HG02885 (cell line): ENCODE data around the gene TSPAN1.

ENCODE experiments used
- ATAC-seq: cut with Tn5 transposase; IDR thresholded peaks from one replicate; pipeline ENCODE4 v1.9.1; 2021; ENCODE audit warnings: mild to moderate bottlenecking; ENCODE audit not compliant: unreplicated experiment, poor library complexity

The TSPAN1 gene, protein sequence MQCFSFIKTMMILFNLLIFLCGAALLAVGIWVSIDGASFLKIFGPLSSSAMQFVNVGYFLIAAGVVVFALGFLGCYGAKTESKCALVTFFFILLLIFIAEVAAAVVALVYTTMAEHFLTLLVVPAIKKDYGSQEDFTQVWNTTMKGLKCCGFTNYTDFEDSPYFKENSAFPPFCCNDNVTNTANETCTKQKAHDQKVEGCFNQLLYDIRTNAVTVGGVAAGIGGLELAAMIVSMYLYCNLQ

DNA sequence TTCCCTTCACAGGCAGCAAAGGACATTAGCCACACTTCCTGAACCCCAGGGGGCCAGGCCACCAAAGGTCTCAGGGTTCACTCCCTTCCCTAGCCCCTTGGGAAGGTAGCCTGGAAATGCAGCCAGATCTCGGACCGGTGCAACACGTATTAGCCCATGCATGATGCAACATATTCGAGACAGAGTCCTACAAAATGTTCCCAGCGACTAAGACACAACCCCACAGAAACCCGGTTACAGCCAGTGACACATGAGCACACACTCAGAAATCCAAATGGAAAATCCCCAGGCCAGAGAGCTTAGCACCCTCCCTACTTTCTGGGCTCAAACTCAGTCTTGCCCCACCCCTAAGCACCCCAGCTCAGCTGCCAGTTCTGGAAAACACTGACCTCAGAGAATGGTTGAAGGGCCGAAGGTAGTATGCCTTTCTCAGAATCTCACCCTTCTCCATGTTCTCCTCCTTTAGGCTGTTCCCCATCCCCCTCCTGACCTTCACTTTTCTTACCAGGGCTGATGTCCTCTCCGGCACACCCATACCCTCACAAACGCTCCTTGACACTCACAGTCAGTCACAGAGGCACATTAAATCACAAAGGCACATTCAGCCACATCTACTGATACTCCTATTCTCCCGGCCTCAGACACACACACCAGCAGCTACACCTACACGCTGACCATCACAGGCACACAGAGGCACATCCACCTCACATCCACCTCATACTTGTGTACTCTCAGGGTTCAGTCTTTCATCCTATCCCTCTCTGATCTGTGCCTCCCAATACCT is at the start of gene TSPAN1:
Gene TSPAN1 (plus strand): TSS at position 640 of the 784 bp plus-strand sequence. CDS start 6,021 bp downstream, outside the sequence.
- no peak for ATAC-seq

DNA sequence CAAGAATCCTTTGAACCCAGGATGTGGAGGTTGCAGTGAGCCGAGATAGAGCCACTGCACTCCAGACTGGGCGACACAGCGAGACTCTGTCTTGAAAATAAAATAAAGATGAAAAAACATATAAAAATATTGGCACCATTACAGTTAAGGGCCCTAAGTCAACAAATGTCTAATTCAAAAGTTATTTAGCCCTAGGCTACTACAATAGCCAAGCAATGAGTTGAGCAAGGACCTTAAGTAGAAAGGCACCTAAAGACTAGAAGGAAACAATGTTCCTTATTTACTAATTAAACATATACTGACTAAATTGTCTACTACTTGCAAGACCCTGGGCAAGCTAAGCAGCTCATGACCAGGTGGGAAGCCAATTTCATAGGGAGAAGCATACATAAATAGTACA is 46.5 kb upstream of the TSPAN1 start:
- ATAC-seq = no peak

DNA sequence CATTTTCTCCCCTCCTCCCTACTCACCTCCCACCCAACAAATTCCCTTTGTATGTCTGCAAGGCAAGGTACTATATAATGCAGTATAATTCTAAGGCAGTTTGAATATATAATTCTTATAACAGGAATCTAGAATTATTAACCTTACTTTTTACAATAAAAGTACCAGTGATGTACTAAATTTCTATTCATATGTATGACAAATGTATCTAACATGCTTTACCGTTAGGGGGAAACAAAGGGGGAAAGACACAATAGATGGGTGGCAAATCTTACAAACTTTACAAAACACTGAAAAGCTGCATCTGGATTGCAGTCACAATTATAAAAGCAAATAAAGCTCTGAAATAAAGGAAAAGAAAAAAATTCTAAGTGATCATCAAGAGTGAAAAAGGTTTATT is 44.8 kb upstream of the TSPAN1 start:
- ATAC-seq = no peak

DNA sequence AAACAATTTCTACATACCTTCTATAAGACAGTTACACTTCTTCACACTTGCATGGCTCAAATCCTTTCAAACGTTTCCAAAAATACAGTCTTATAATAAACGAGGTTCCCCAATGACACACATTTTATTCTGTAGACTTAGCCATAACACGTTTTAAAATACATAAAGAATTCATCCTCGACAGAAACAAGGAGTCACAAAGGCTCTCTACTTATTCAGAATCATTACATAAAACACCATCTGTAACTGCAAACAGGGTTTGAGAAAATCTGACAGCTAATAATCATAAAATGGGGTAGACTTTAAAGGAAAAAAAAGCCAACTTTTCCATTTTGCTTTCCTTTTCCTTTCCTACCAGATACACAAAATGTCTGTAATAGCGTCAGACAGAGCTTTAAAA is 44.3 kb upstream of the TSPAN1 start:
- ATAC-seq = no peak

DNA sequence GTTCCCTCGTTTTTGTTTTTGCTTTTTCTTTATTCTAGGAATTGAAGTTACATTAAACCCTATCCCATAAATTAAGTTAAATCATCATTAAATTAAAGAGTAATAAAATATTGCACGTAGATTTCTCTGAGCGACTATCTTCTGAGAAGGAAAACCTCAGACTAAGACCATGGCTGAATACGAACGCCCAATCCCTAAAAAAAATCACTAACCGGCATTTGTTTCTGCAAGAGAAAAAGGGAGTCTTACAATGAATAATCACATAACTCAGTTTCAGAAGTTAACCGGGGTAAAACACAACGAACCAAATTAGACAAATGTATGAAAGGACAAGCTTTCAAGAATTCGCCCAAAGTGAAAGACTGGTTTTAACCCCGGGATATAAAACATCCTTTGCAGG is 43.8 kb upstream of the TSPAN1 start:
- no peak for ATAC-seq

DNA sequence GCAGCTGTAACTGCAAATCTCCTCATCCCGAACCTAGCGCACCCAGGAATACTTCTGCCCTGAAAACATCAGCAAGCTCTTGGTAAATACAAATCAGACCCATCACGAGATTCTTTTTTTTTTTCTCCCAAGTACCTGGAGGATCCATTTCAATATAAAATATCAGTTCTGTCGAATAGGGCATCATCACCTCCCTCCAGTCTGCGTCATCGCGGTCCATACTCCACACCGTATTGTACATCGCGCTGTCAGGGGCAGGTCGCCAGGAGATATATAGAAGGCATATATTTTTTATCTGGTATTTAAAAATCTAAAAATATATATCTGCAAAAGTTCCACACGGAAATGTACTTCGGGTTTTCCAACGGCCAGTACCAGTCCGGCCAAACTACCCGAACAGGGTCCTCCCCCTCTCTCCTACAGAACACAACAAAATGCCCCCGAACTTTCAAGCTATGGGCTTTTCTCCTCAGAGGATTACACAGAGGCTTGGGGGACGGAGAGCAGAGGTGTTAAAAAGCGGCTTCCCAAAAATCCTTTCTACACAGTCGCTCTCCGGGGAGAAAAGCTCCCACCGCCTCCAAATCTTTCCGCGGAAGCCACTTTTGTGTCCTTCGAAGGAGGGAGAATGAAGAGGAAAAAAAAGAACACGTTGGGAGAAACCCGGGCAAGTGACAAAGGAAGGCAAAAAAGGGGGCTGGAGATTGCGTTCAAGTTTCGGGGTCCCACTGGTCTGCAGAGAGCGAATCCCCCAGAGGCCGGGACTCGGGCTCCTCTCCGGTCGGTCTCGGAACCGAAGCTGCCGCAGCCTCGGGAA is 43.0 kb upstream of the TSPAN1 start:
- ATAC-seq = no peak

DNA sequence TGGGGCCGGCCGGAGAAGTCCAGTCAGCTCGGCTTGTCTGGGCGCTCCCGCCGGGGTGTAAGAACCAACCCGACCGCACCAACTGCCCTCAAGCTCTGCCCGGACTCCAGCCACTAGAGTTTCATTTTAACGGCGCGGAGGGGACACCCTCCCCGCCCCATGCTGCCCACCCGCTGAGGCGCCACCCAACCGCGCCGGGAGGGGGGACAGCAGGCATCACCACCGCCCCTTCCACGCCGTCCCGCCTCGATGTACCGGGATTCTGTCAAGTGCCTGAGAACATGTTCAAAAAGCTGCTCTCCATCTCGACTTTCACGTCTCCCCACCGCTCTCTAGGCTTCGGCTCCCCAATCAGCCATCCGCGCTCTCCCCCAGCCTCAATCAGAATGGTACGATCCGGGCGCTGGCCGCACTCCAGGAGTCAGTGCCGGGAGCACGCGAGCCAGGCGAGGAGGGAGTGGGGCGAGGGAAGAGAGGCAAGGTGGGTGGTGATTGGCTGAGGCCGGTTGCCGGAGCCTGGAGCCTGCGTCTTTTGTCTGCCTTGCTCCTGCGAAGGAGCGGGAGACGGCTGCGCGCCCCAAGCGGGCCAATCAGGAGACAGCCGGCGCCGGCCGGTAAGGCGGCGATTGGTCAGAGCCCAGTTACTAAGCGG is 42.2 kb upstream of the TSPAN1 start, which contains the start of gene PIK3R3:
Gene PIK3R3 (minus strand): TSS at position 101 of the 652 bp plus-strand sequence. CDS start 677 bp downstream, outside the sequence.
- ATAC-seq = peak; percentile 88

DNA sequence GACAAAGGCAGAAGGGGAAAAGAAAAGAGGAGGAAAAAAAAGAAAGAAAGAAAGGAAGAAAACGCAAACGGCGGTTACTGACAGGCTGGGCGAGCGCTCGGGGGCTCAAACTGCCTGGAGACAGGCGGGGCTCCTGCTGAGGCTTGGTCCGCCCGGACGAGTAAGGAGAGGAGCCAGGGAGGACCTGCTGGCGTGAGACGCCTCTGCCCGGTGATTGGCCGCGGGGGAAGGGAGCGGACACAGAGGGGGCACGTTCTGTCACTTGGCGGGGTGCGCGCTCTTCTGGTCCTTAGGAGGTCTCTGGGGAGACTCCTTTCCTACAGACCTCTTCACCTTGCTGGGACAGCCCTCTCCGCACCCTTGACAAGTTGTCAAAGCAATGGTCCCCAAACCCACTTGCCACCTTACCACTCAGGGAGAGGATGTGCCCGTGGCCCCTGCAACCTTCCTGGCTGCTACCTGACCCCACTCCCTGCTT is 41.7 kb upstream of the TSPAN1 start:
- ATAC-seq = peak; percentile 54

DNA sequence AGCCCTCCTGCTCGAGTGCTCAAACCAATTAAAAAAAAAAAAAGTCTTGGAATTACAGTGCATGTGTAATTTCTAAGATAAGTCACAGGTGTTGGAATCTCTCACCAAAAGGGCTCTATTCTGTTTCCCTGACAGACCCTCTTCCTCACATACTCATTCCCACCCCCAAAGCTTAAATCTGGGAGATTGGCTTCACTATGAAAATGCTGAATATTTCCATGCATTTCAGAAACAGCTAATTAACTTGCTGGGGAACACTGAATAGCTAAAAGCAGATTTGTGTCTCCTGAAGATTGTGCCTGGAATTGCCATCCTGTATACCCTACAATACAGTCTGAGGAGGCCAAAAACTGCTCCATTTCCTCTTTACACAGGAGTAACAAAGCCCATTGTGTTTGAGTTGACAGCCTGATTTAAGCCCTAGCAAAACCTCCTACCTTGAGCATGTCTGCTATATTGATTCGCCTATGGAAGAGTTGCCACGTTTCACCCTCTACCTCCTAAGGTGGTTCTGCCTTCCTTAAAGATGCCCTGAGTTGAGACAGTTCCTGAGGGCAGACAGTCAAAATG is 41.0 kb upstream of the TSPAN1 start:
- no peak for ATAC-seq

DNA sequence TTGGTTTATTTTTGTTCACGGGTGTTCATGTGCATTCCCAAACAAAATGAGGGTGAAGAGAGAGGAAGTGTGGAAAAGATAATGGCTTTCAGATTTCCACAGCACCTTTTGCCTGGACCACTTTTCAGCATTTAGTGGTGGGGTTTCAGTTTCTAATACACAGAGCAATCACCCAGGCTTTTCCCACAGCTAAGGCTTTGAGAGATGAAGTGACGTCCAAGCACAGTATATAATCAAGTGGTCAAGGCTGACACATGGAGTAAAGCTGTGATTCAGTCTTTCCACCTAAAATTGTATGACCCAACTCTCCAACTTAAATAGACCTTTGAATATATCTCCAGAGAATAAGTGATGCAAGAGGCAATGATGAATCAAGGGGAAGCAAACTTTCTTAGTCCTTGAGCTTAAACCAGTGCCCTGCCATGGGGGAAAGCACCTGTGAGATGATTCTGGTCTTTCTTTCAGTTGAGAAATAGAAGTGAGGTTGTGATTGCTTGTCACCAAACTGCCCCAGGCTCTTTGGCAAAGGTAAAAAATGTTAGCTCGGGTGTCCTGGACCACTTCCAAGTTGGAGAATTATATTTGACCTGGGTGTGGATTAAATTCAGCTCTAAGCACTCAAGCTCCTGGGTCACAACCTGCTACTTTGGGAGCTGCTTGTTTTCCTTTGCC is 40.1 kb upstream of the TSPAN1 start:
- ATAC-seq = no peak

DNA sequence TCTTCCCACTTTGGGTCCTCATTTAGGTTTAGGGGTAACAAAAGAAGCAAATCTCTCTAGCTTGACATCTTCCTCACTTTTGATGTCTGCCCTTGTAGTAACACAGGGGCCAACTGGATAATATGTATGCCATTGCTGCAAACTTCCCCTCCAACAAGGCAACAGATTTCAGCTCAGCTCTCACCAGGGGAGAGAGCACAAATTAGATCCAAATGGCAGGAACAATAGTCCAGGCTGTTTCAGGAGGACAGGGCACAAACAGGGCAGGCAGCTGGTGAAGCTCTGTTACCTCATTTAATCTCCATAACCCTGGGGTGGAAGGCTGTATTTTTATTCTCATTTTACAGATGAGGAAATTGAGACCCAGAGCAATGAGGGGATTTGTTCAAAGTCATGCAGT is 38.2 kb upstream of the TSPAN1 start:
- no peak for ATAC-seq

DNA sequence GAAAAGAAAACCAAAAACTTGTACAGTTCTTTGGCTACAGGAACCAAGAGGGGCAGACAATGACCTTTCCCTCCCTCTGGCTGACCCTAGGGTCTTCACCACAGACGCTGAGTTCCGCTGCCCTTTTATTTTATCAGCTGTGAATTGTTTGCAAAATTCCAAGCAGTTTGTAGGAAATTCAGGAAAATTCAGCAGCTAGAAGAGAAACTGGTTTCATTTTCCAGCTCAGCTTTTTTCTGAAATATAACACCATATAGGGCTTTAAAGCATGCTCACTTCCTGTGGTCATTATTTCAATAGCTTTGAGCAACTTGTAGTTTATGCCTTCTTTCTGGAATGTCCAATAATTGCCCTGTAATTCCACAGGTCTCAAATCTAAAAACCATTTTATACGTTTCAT is 37.0 kb upstream of the TSPAN1 start:
- ATAC-seq = no peak

DNA sequence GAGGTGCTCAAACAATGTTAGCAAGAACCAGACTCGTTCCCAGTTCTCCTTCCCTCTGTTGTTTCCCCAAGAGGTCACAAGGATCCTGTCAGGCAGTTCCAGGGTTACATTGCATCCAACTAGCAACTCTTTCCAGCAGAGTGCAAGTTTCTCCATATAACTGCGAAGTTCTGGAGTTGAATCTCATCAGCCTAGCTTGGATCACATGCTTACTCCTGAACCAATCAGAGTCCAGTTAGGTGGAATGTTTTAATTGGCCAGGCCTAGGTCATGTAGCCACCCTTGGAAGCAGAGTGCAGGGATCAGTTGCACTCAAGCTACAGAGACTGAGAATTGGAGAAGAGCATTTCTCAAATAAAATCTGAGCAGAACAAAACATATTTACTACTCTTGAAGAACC is 26.6 kb upstream of the TSPAN1 start:
- no peak for ATAC-seq

DNA sequence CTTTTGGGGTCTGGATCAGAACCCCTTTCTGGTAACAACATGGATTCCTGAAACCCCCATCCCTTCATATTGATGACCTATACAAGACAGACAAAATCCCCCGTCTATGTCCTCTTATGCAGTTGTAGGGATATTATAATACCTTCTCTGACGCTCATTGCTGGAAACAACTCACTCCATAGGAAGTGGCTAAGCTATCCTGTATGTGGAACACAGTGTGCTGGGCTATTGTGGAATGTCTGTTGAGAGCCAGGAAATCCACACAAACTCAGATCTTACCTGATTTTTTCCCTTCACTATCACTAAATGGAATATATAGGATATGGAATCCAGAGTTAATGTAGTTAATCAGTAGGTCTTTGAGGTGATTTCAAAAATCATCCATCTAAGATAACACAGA is 24.8 kb upstream of the TSPAN1 start:
- ATAC-seq = no peak

DNA sequence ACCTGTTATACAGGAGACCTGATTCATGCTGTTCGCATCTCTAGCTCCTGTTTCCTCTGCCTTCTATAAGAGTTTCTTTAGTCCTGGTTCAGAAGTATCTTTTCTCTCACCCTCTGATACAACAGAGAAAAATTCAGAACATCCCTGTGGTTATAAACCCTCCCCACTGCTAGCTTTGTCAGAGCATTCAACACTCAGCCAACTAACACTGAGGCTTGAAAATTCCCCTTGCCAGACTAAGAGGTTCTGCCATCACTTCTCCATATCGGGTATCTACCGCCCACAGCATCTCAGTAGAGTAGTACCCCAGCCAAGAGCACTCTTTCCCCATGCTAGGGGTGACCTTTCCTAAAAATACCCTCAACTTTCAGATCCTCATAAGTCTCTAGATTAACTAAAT is 22.9 kb upstream of the TSPAN1 start:
- no peak for ATAC-seq

DNA sequence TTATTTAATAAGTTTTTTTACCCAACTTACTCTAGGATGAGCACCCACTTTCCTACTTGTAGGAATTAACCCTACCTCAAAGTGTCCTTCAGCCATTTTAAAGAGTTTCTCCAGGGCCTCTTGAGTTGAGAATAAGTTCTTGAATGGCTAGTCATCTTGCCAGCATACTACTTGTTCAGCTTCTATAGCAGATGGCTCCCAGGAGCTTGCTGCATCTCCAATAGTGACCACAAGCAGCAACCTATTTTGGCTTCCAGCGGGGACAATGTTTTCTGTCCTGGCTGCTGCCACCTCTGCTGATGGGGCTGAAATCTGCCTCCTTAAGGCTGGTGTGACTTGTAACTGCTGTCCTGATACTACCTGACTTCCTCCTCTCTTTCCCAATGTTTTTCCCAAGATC is 21.7 kb upstream of the TSPAN1 start:
- no peak for ATAC-seq

DNA sequence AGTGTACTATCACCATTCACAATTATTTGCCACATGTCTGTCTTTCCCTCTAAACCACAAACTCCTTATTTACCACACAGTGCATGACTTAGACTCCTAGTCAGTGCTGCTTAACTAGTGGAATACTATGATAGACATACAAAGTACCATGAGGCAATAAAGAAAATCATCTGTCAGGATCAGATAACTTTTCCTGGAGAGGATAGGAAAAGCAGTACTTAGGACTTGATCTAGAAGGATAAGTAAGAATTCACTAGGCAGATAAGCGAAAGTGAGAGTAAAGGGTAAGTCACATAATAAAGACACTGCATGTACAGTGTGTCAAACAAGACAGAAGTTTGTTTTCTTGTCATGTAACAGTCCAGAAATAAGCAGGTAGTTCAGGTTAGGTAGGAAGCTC is 21.2 kb upstream of the TSPAN1 start:
- no peak for ATAC-seq

DNA sequence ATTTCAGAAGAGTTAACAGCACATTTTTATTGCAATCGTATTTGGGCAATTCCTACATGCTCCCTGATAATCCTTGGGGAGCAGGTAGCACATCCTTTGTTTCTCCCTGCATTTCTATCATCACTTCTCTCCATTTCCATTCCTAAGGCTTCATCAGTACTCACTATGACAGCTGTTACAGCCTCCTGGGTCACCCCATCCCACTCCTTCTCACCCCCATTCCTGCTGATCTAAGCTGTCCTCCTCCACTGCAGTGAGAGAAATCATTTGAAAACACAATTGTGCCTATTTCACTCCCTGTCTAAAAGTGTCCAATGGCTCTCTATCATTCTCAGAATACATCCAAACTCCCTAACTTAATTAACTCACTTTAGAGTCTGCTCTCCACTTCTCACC is 17.0 kb upstream of the TSPAN1 start:
- no peak for ATAC-seq
